HG03159 (cell line): ENCODE data around the gene DMRT1.
A peak's percentile ranks its signal among the peaks of the same experiment; 100 is the strongest.
"Not testable (repeated sequence)": the region's sequence is repeated elsewhere in the genome, so short reads cannot be mapped to it uniquely, and the experiment has no call there.

Source experiments
- ATAC-seq: cut with Tn5 transposase; IDR thresholded peaks from one replicate; pipeline ENCODE4 v1.9.1; 2021; ENCODE audit warnings: mild to moderate bottlenecking, moderate library complexity; ENCODE audit not compliant: unreplicated experiment

Gene DMRT1

GRCh38 chr9:859251-859650, 17.8 kb downstream of the DMRT1 start:
- ATAC-seq, result peak; percentile 100

- ATAC-seq, result no peak
These were observed 19.2 kb downstream of the DMRT1 start for GRCh38 chr9:860706-861105.

- not testable (repeated sequence) for ATAC-seq
These were observed 20.0 kb downstream of the DMRT1 start for GRCh38 chr9:861525-861924.

GRCh38 chr9:875119-875962, 33.8 kb downstream of the DMRT1 start:
- no peak for ATAC-seq

- no peak for ATAC-seq
These were observed 34.9 kb downstream of the DMRT1 start for GRCh38 chr9:876425-876824.

- ATAC-seq, result no peak
These were observed 36.7 kb downstream of the DMRT1 start for GRCh38 chr9:878239-878638.

- ATAC-seq, result no peak
These were observed 39.2 kb downstream of the DMRT1 start for GRCh38 chr9:880725-881124.

- ATAC-seq, result no peak
These were observed 41.0 kb downstream of the DMRT1 start for GRCh38 chr9:882416-882924.

- no peak for ATAC-seq
These were observed 41.5 kb downstream of the DMRT1 start for GRCh38 chr9:883011-883410.

GRCh38 chr9:886886-887285, 45.4 kb downstream of the DMRT1 start:
- ATAC-seq, result no peak

GRCh38 chr9:892123-892522, 50.6 kb downstream of the DMRT1 start:
- no peak for ATAC-seq

GRCh38 chr9:893115-893514, 51.6 kb downstream of the DMRT1 start:
- ATAC-seq, result no peak

- peak; percentile 99 for ATAC-seq
These were observed 52.4 kb downstream of the DMRT1 start for GRCh38 chr9:893843-894420.

GRCh38 chr9:899440-900184, 58.1 kb downstream of the DMRT1 start:
- no peak for ATAC-seq

- ATAC-seq, result no peak
These were observed 62.4 kb downstream of the DMRT1 start for GRCh38 chr9:903886-904285.

GRCh38 chr9:905906-906305, 64.4 kb downstream of the DMRT1 start:
- ATAC-seq, result no peak

- ATAC-seq, result no peak
These were observed 67.2 kb downstream of the DMRT1 start for GRCh38 chr9:908536-909205.

- ATAC-seq, result no peak
These were observed 69.5 kb downstream of the DMRT1 start for GRCh38 chr9:911005-911404.

- ATAC-seq, result no peak
These were observed 71.3 kb downstream of the DMRT1 start for GRCh38 chr9:912776-913175.

- not testable (repeated sequence) for ATAC-seq
These were observed 72.0 kb downstream of the DMRT1 start for GRCh38 chr9:913526-913925.

- ATAC-seq, result no peak
These were observed 76.2 kb downstream of the DMRT1 start for GRCh38 chr9:917730-918129.
